PC-9 (cell line): Measurements from ENCODE around the gene KIF16B.

Source experiments
- CTCF ChIP-seq: fragments of 200-600 bp; sonication (generic); conservative IDR thresholded peaks from 2 replicates; pipeline ENCODE4 v1.6.1; 2017; ENCODE audit warnings: mixed run types, antibody characterized with exemption, mild to moderate bottlenecking, moderate library complexity
- EZH2 ChIP-seq: fragments of 200-600 bp; sonication (generic); IDR thresholded peaks from 2 replicates; pipeline ENCODE4 v1.8.0; 2017; ENCODE audit warnings: antibody characterized with exemption, low read depth

GRCh38 chr20:16352751-16353416 lies 220.4 kb downstream of the KIF16B start:
- TF ChIP-seq CTCF (no peak), EZH2 (no peak)
